Neuronal stem cell (in vitro differentiated cells): Measurements from ENCODE around the gene ZNF581.

Experiments used
- DNase-seq: peaks from one replicate; pipeline ENCODE4 v3.0.0-alpha.2; 2013; ENCODE audit warnings: low spot score
- H2AFZ ChIP-seq: one replicate; pipeline ENCODE4 v1.6.1; 2013; ENCODE audit warnings: mild to moderate bottlenecking, low read length, inconsistent platforms
- H2AK5ac ChIP-seq: 2 replicates; pipeline ENCODE4 v1.6.1; 2013; ENCODE audit warnings: low read depth, mild to moderate bottlenecking, inconsistent platforms, low read length, moderate library complexity, mixed read lengths
- H2BK120ac ChIP-seq: 2 replicates; pipeline ENCODE4 v1.6.1; 2013; ENCODE audit warnings: low read depth, mild to moderate bottlenecking, inconsistent platforms, low read length, moderate library complexity, mixed read lengths
- H2BK12ac ChIP-seq: one replicate; pipeline ENCODE4 v1.6.1; 2013; ENCODE audit warnings: low read length, inconsistent platforms
- H2BK15ac ChIP-seq: 2 replicates; pipeline ENCODE4 v1.6.1; 2013; ENCODE audit warnings: mild to moderate bottlenecking, low read length, inconsistent platforms, mixed read lengths
- H2BK5ac ChIP-seq: one replicate; pipeline ENCODE4 v1.6.1; 2013; ENCODE audit warnings: inconsistent platforms, mild to moderate bottlenecking, low read length, moderate library complexity
- H3K14ac ChIP-seq: one replicate; pipeline ENCODE4 v1.6.1; 2013; ENCODE audit warnings: low read length, inconsistent platforms
- H3K18ac ChIP-seq: 2 replicates; pipeline ENCODE4 v1.6.1; 2013; ENCODE audit warnings: low read length, inconsistent platforms
- H3K23ac ChIP-seq: 2 replicates; pipeline ENCODE4 v1.6.1; 2013; ENCODE audit warnings: low read depth, mild to moderate bottlenecking, mixed read lengths, low read length, inconsistent platforms; ENCODE audit not compliant: poor library complexity
- H3K27ac ChIP-seq: replicated peaks from 3 replicates; pipeline ENCODE4 v1.5.1; 2013; ENCODE audit warnings: low read length, inconsistent platforms
- H3K27me3 ChIP-seq, 3 experiments: 2 replicates each; pipeline ENCODE4 v1.6.1; 2013; ENCODE audit warnings: low read length in 3 of 3, mild to moderate bottlenecking in 2 of 3, inconsistent platforms in 1 of 3, low read depth in 1 of 3, mixed read lengths in 1 of 3, moderate library complexity in 1 of 3; ENCODE audit not compliant: control insufficient read depth in 3 of 3, insufficient read depth in 3 of 3
- H3K36me3 ChIP-seq, 2 donors: replicated peaks in 1 of 2; 2 replicates each; pipeline ENCODE4 v1.6.1; 2013; ENCODE audit warnings: low read length in 2 of 2; ENCODE audit not compliant: control insufficient read depth in 2 of 2, insufficient read depth in 2 of 2
- H3K4ac ChIP-seq: 2 replicates; pipeline ENCODE4 v1.6.1; 2013; ENCODE audit warnings: inconsistent platforms, mild to moderate bottlenecking, low read length, moderate library complexity
- H3K4me1 ChIP-seq, 2 donors: 1 replicate in 1 of 2; 2 replicates in 1 of 2; pipeline ENCODE4 v1.6.1; 2013; ENCODE audit warnings: low read length in 2 of 2, low read depth in 1 of 2; ENCODE audit not compliant: control insufficient read depth in 2 of 2, insufficient read depth in 1 of 2
- H3K4me2 ChIP-seq: one replicate; pipeline ENCODE4 v1.6.1; 2013; ENCODE audit warnings: mild to moderate bottlenecking, low read length, inconsistent platforms; ENCODE audit not compliant: insufficient read depth, poor library complexity, severe bottlenecking
- H3K4me3 ChIP-seq, 2 donors: 2 replicates each; pipeline ENCODE4 v1.5.1; 2013; ENCODE audit warnings: low read length in 2 of 2, mild to moderate bottlenecking in 2 of 2, inconsistent platforms in 1 of 2, moderate library complexity in 1 of 2
- H3K79me1 ChIP-seq: one replicate; pipeline ENCODE4 v1.6.1; 2013; ENCODE audit warnings: low read depth, mild to moderate bottlenecking, inconsistent platforms, low read length, moderate library complexity
- H3K9ac ChIP-seq: one replicate; pipeline ENCODE4 v1.6.1; 2013; ENCODE audit warnings: mild to moderate bottlenecking, low read depth, low read length, inconsistent platforms; ENCODE audit not compliant: poor library complexity
- H3K9me3 ChIP-seq, 2 donors: replicated peaks in 1 of 2; 2 replicates each; pipeline versions ENCODE3 to v1.6.1; 2013; ENCODE audit warnings: low read length in 2 of 2, mild to moderate bottlenecking in 2 of 2, inconsistent platforms in 1 of 2, low read depth in 1 of 2, mixed read lengths in 1 of 2, moderate library complexity in 1 of 2; ENCODE audit not compliant: control insufficient read depth in 2 of 2, insufficient read depth in 1 of 2
- H4K8ac ChIP-seq: one replicate; pipeline ENCODE4 v1.6.1; 2013; ENCODE audit warnings: low read depth, mild to moderate bottlenecking, inconsistent platforms, low read length, moderate library complexity
- H4K91ac ChIP-seq: one replicate; pipeline ENCODE4 v1.6.1; 2013; ENCODE audit warnings: low read length, low read depth, mild to moderate bottlenecking, inconsistent platforms; ENCODE audit not compliant: poor library complexity
- WGBS, 2 donors: extraction: QIAGEN DNeasy Blood & Tissue Kit; methylation state at CpG; one replicate each; pipeline ENCODE4 v1.1.7; 2013; ENCODE audit warnings: missing lambda C conversion rate in 2 of 2, mixed read lengths in 1 of 2; ENCODE audit not compliant: insufficient read length in 2 of 2, insufficient replicate concordance in 1 of 2; ENCODE audit errors: extremely low coverage in 2 of 2; 5-methylcytosine and 5-hydroxymethylcytosine counted together

Gene ZNF581

GRCh38 chr19:55597501-55597921 is 45.9 kb upstream of the ZNF581 start:
- H2BK5ac ChIP-seq = no peak overlapping the region
- H3K4me2 ChIP-seq = no peak overlapping the region
- H3K14ac ChIP-seq = no peak overlapping the region
- no peaks in the 10 kb centered on the region for H3K27me3 ChIP-seq
- peak overlapping the region; percentile 85 for H2AK5ac ChIP-seq
- peaks cover 5 to 9% of the 10 kb centered on the region in 2 donors for H3K4me1 ChIP-seq
- H2BK15ac ChIP-seq = no peak overlapping the region
- H3K18ac ChIP-seq = no peak overlapping the region
- peaks cover under 1 to 5% of the 10 kb centered on the region in 2 donors for H3K9me3 ChIP-seq
- H3K27ac ChIP-seq = peak overlapping the region; percentile 65
- WGBS, 2 donors = no CpG with 5 or more reads among the region's 30 CpGs
- peaks cover 22 to 40% of the 10 kb centered on the region in 2 donors for H3K36me3 ChIP-seq
- H4K8ac ChIP-seq = no peak overlapping the region
- peaks cover 2% of the 10 kb centered on the region for H3K79me1 ChIP-seq
- DNase-seq = no peak
- H3K23ac ChIP-seq = no peak overlapping the region
- H3K4ac ChIP-seq = no peak overlapping the region
- H3K4me3 ChIP-seq = no peak overlapping the region
- H2AFZ ChIP-seq = no peak overlapping the region
- H4K91ac ChIP-seq = no peak overlapping the region
- H3K9ac ChIP-seq = no peak overlapping the region
- H2BK120ac ChIP-seq = no peak overlapping the region
- no peak overlapping the region for H2BK12ac ChIP-seq

GRCh38 chr19:55598034-55598433 is 45.4 kb upstream of the ZNF581 start:
- Histone ChIP-seq H3K79me1 (peaks cover 4% of the 10 kb centered on the region), H4K8ac (no peak overlapping the region), H3K27me3 (no peaks in the 10 kb centered on the region), H3K23ac (no peak overlapping the region), H3K4me1 (peaks cover 5 to 9% of the 10 kb centered on the region in 2 donors), H3K4me3 (peak overlapping the region in 1 of 2 donors; percentile 78), H3K36me3 (peaks cover 22 to 39% of the 10 kb centered on the region in 2 donors), H3K9me3 (peaks cover 5 to 6% of the 10 kb centered on the region in 2 donors), H2AFZ (no peak overlapping the region), H2AK5ac (no peak overlapping the region), H2BK120ac (no peak overlapping the region), H4K91ac (no peak overlapping the region), H3K4ac (no peak overlapping the region), H3K14ac (no peak overlapping the region), H3K27ac (peak overlapping the region; percentile 65), H3K18ac (no peak overlapping the region), H3K9ac (no peak overlapping the region), H3K4me2 (no peak overlapping the region), H2BK5ac (no peak overlapping the region), H2BK12ac (no peak overlapping the region), H2BK15ac (no peak overlapping the region)
- no CpG with 5 or more reads among the region's 9 CpGs for WGBS, 2 donors
- DNase-seq = no peak

GRCh38 chr19:55598719-55599467 is 44.6 kb upstream of the ZNF581 start:
- peak; percentile 98 for DNase-seq
- H3K4me1 ChIP-seq = peaks cover 5 to 9% of the 10 kb centered on the region in 2 donors
- peak overlapping the region; percentile 50 for H2BK15ac ChIP-seq
- H3K23ac ChIP-seq = peak overlapping the region; percentile 57
- H2BK5ac ChIP-seq = no peak overlapping the region
- WGBS, 2 donors = no CpG with 5 or more reads among the region's 26 CpGs
- H3K79me1 ChIP-seq = peaks cover 4% of the 10 kb centered on the region
- H3K4ac ChIP-seq = no peak overlapping the region
- H3K18ac ChIP-seq = peak overlapping the region; percentile 97
- peaks cover 5 to 7% of the 10 kb centered on the region in 2 donors for H3K9me3 ChIP-seq
- H3K9ac ChIP-seq = peak overlapping the region; percentile 68
- H4K91ac ChIP-seq = no peak overlapping the region
- H2AFZ ChIP-seq = peak overlapping the region; percentile 80
- H2BK120ac ChIP-seq = no peak overlapping the region
- H3K27ac ChIP-seq = peak overlapping the region; percentile 97
- peak overlapping the region; percentile 58 for H3K4me2 ChIP-seq
- H3K14ac ChIP-seq = no peak overlapping the region
- H3K36me3 ChIP-seq = peaks cover 21 to 33% of the 10 kb centered on the region in 2 donors
- no peak overlapping the region for H2BK12ac ChIP-seq
- peak overlapping the region; percentile 78 to 87 for H3K4me3 ChIP-seq
- no peak overlapping the region for H4K8ac ChIP-seq
- H3K27me3 ChIP-seq = no peaks in the 10 kb centered on the region
- no peak overlapping the region for H2AK5ac ChIP-seq

GRCh38 chr19:55599468-55599841 is 44.0 kb upstream of the ZNF581 start, which contains the start of gene FIZ1:
FIZ1 (minus strand) TSS chr19:55599517; CDS start chr19:55597865, 1,652 bp downstream.
- H3K4me1 ChIP-seq = peaks cover 5 to 9% of the 10 kb centered on the region in 2 donors
- H3K9me3 ChIP-seq = peaks cover 5 to 7% of the 10 kb centered on the region in 2 donors
- peak within 1 kb of the TSS; percentile 90 for H2AFZ ChIP-seq
- peaks cover 21 to 30% of the 10 kb centered on the region in 2 donors for H3K36me3 ChIP-seq
- H3K18ac ChIP-seq = peak within 1 kb of the TSS; percentile 100
- H3K23ac ChIP-seq = peak within 1 kb of the TSS; percentile 62
- H3K79me1 ChIP-seq = peaks cover 4% of the 10 kb centered on the region
- peak within 1 kb of the TSS; percentile 54 for H2BK15ac ChIP-seq
- H3K27ac ChIP-seq = peak within 1 kb of the TSS; percentile 100
- no CpG with 5 or more reads among the region's 23 CpGs for WGBS, 2 donors
- peak within 1 kb of the TSS; percentile 90 for H3K4ac ChIP-seq
- H3K4me3 ChIP-seq = peak within 1 kb of the TSS; percentile 78 to 88
- H2BK120ac ChIP-seq = no peak within 1 kb of the TSS
- H4K8ac ChIP-seq = peak within 1 kb of the TSS; percentile 99
- peak within 1 kb of the TSS; percentile 86 for H3K14ac ChIP-seq
- peak; percentile 99 for DNase-seq
- H3K27me3 ChIP-seq = no peaks in the 10 kb centered on the region
- peak within 1 kb of the TSS; percentile 100 for H4K91ac ChIP-seq
- no peak within 1 kb of the TSS for H2BK12ac ChIP-seq
- H3K9ac ChIP-seq = peak within 1 kb of the TSS; percentile 96
- H3K4me2 ChIP-seq = peak within 1 kb of the TSS; percentile 62
- H2AK5ac ChIP-seq = no peak within 1 kb of the TSS
- H2BK5ac ChIP-seq = peak within 1 kb of the TSS; percentile 85
